Upper lobe of left lung (tissue), 6 donors: ENCODE measurements around the gene KASH5. TPM values are rescaled to one million over a fixed set of nuclear protein-coding genes. Genes with fewer than 3 reads are reported as not detected.

ENCODE experiments used
- ATAC-seq, 2 donors: fragments of 200-7000 bp; cut with Tn5 transposase; one replicate each; pipeline ENCODE4 v1.9.1; 2022; ENCODE audit warnings: mild to moderate bottlenecking in 2 of 2, moderate library complexity in 2 of 2; ENCODE audit not compliant: low FRiP score in 2 of 2
- DNase-seq, 2 donors: peaks; one replicate each; pipeline ENCODE4 v3.0.0-alpha.2; 2019 to 2020
- H3K27ac ChIP-seq, 4 donors: fragments of 200-600 bp; sonication (generic); one replicate each; pipeline ENCODE4 v1.5.1; 2016 to 2019
- H3K27me3 ChIP-seq, 4 donors: fragments of 200-600 bp; sonication (generic); one replicate each; pipeline ENCODE4 v1.5.1; 2017 to 2019
- H3K36me3 ChIP-seq, 4 donors: fragments of 200-600 bp; sonication (generic); one replicate each; pipeline ENCODE4 v1.5.1; 2016 to 2019
- H3K4me1 ChIP-seq, 4 donors: fragments of 200-600 bp; sonication (generic); one replicate each; pipeline ENCODE4 v1.5.1; 2018 to 2019
- H3K4me3 ChIP-seq, 4 donors: fragments of 200-600 bp; sonication (generic); one replicate each; pipeline ENCODE4 v1.5.1; 2017 to 2019; ENCODE audit warnings: mild to moderate bottlenecking in 2 of 4, moderate library complexity in 1 of 4
- H3K9me3 ChIP-seq, 4 donors: fragments of 200-600 bp; sonication (generic); one replicate each; pipeline ENCODE4 v1.5.1; 2018 to 2019
- EP300 ChIP-seq, 4 donors: sonication (generic); formaldehyde crosslinking; IDR thresholded peaks; one replicate each; pipeline ENCODE4 v1.5.1; 2017; ENCODE audit warnings: antibody characterized with exemption in 4 of 4, control low read depth in 2 of 4
- POLR2A ChIP-seq, 4 donors: fragments of 450-650 bp; IDR thresholded peaks; one replicate each; pipeline ENCODE4 v1.5.1; 2016 to 2017; ENCODE audit warnings: antibody characterized with exemption in 4 of 4, mild to moderate bottlenecking in 2 of 4
- POLR2AphosphoS5 ChIP-seq, 2 donors: sonication (generic); formaldehyde crosslinking; IDR thresholded peaks; one replicate each; pipeline ENCODE4 v1.5.1; 2017; ENCODE audit warnings: antibody characterized with exemption in 2 of 2
- WGBS, 2 donors: methylation state at CpG; one replicate each; pipeline ENCODE4 v1.1.5; 2017 to 2018; 5-methylcytosine and 5-hydroxymethylcytosine counted together
- total RNA-seq, 6 donors: library from RNA; depleted of rRNA in 4 of 6; stranded (reverse); fragments of >200 nt in 4 of 6; gene quantifications; one replicate each; pipeline versions ENCODE4 v1.1.0 to v1.2.1, GENCODE V29; 2016 to 2021
- TF ChIP-seq, protein P1 (sequence below), 6 experiments: fragments of 450-650 bp in 4 of 6; fragments of 200-600 bp in 2 of 6; sonication (generic) in 2 of 6; IDR thresholded peaks; one replicate each; pipeline ENCODE4 v1.5.1; 2016 to 2019; ENCODE audit warnings: antibody characterized with exemption in 6 of 6
- donor health status: DM: no; HTN: no; CAD: no; lungs with moderate emphysema.
- donor health status: DM: no; HTN: yes; CAD: no; lungs with severe emphysema.

The KASH5 gene, protein sequence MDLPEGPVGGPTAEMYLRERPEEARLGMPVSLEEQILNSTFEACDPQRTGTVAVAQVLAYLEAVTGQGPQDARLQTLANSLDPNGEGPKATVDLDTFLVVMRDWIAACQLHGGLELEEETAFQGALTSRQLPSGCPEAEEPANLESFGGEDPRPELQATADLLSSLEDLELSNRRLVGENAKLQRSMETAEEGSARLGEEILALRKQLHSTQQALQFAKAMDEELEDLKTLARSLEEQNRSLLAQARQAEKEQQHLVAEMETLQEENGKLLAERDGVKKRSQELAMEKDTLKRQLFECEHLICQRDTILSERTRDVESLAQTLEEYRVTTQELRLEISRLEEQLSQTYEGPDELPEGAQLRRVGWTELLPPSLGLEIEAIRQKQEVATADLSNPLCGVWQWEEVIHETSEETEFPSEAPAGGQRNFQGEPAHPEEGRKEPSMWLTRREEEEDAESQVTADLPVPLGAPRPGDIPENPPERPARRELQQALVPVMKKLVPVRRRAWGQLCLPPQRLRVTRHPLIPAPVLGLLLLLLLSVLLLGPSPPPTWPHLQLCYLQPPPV
- total RNA-seq = 1 to 10 TPM in 3 of 6 donors, under 1 TPM in 1, not detected in 2; 0.61 to 6.9 (median 1.6) TPM

DNA sequence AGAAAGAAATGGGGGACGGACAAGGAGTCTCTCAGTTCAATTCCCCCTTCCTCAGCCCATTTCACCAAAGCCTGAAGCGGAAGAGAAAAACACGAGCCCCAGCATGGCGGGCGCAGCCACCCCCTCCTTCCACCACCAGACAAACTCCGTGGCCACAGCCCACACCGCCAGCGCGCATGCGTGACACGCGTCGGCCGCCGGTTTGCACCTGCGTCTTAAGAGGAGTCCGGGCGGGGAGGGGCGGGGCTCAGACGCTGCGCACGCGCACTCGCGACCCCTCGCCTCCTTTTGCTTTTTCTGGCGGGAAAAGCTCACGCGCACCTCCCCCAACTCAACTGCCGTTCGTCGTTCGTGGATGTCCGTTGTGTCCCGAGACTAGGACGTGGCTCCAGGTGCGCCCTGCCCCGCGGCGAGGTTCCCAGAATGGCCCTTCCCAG, at the start of gene KASH5:
TSS of gene KASH5 (plus strand) at position 314 of the 437 bp plus-strand sequence. CDS start 2,635 bp downstream, outside the sequence.
- Histone ChIP-seq H3K36me3 (no peaks in the 10 kb centered on the region), H3K4me3 (peak within 1 kb of the TSS in 3 of 4 donors; percentile 22 to 37 (median 37)), H3K4me1 (peaks cover 0 to 10% (median 2%) of the 10 kb centered on the region in 4 donors), H3K9me3 (peaks cover 0 to 2% (median under 1%) of the 10 kb centered on the region in 4 donors), H3K27ac (peak within 1 kb of the TSS in 1 of 4 donors; percentile 43), H3K27me3 (no peaks in the 10 kb centered on the region)
- DNase-seq (peak; percentile 83 to 97), ATAC-seq (peak; percentile 50 to 86)
- WGBS, 2 donors = 53 to 55% methylated on average over 30 to 40 of the region's 40 CpGs
- TF ChIP-seq, protein P1, sequence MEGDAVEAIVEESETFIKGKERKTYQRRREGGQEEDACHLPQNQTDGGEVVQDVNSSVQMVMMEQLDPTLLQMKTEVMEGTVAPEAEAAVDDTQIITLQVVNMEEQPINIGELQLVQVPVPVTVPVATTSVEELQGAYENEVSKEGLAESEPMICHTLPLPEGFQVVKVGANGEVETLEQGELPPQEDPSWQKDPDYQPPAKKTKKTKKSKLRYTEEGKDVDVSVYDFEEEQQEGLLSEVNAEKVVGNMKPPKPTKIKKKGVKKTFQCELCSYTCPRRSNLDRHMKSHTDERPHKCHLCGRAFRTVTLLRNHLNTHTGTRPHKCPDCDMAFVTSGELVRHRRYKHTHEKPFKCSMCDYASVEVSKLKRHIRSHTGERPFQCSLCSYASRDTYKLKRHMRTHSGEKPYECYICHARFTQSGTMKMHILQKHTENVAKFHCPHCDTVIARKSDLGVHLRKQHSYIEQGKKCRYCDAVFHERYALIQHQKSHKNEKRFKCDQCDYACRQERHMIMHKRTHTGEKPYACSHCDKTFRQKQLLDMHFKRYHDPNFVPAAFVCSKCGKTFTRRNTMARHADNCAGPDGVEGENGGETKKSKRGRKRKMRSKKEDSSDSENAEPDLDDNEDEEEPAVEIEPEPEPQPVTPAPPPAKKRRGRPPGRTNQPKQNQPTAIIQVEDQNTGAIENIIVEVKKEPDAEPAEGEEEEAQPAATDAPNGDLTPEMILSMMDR (IDR thresholded peaks at IDR 0.05) = peak in 1 of 6 experiments; percentile 7
- TF ChIP-seq EP300 (IDR thresholded peaks at IDR 0.05) (no peak), POLR2AphosphoS5 (IDR thresholded peaks at IDR 0.05) (no peak), POLR2A (IDR thresholded peaks at IDR 0.05) (peak in 1 of 4 donors; percentile 41)

DNA sequence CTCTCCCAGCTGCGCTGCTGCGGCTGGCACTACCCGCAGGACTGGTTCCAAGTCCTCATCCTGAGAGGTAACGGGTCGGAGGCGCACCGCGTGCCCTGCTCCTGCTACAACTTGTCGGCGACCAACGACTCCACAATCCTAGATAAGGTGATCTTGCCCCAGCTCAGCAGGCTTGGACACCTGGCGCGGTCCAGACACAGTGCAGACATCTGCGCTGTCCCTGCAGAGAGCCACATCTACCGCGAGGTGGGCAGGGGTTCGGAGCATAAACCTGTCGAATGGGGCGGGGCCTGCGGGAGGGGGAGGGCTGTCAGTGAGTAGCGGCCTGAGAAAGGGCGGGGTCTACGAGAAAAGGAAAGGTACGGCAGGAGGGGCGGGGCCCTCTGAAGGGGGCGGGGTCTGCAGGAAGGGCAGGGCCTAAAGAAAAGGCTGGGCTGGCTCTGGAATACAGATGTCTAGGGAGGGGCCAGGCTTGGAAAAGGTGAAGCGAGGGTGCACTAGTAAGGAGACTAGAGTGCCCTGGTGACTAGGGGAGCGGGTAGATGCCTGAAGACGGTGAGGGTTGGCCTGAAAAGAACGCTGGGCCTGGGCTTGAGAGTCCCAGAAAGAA, 49.3 kb upstream of the KASH5 start:
- Histone ChIP-seq H3K4me3 (peak overlapping the region in 3 of 4 donors; percentile 42 to 57 (median 54)), H3K27me3 (no peaks in the 10 kb centered on the region), H3K9me3 (no peaks in the 10 kb centered on the region), H3K27ac (peak overlapping the region; percentile 85 to 91 (median 88)), H3K36me3 (peaks cover 0 to 36% (median 29%) of the 10 kb centered on the region in 4 donors), H3K4me1 (peaks cover 38 to 55% (median 44%) of the 10 kb centered on the region in 4 donors)
- DNase-seq (peak; percentile 94), ATAC-seq (peak; percentile 60 to 87)
- TF ChIP-seq, protein P1 (IDR thresholded peaks at IDR 0.05) = peak in 1 of 6 experiments; percentile 35
- TF ChIP-seq EP300 (IDR thresholded peaks at IDR 0.05) = no peak
- WGBS, 2 donors = 44 to 49% methylated on average over 25 to 27 of the region's 30 CpGs

DNA sequence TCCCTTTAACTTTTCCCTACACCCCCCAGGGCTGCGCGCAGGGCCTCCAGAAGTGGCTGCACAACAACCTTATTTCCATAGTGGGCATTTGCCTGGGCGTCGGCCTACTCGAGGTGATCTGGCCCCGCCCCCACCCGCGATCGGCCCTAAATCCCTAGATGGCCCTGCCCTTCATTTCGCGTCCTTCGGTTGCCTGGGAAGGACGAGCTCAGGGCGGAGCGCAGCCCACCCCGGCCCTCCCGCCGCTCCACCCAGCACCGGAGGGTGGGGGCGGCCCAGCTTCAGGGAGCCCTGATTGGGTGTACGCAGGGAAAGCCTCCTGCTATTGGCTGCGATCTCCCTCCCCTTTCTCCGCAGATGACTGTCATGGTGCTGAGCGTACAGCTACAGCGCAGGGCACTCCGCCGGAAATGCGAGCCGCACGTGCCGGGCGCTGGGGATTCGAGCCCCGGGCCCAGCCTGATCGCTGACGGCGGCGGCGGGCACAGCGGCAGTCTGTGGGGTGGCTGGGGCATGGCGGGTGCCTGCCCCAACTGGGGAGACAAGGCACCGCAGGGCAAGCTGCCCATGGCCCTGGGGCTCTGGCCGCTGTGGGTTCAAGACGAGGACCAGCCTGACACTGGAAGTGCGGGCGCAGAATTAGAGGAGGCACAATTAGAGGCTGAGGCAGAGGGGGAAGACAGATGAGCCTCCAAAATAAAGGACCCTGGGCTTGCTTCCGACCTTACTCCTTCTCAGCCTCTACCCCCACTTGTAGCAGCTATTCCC, 48.6 kb upstream of the KASH5 start:
- peak; percentile 94 to 95 for ATAC-seq
- WGBS, 2 donors = 42 to 49% methylated on average over 16 to 47 of the region's 47 CpGs
- no peaks in the 10 kb centered on the region for H3K27me3 ChIP-seq
- H3K9me3 ChIP-seq = no peaks in the 10 kb centered on the region
- peak overlapping the region in 3 of 4 donors; percentile 42 to 57 (median 54) for H3K4me3 ChIP-seq
- H3K4me1 ChIP-seq = peaks cover 35 to 48% (median 37%) of the 10 kb centered on the region in 4 donors
- H3K36me3 ChIP-seq = peaks cover 0 to 42% (median 36%) of the 10 kb centered on the region in 4 donors
- TF ChIP-seq EP300 (IDR thresholded peaks at IDR 0.05) = no peak
- peak; percentile 51 to 80 for TF ChIP-seq POLR2AphosphoS5 (IDR thresholded peaks at IDR 0.05)
- TF ChIP-seq, protein P1 (IDR thresholded peaks at IDR 0.05) = peak in 2 of 6 experiments; percentile 10 to 16
- peak in 2 of 4 donors; percentile 40 to 62 for TF ChIP-seq POLR2A (IDR thresholded peaks at IDR 0.05)
- DNase-seq = peak; percentile 91 to 94
- peak overlapping the region; percentile 85 to 91 (median 88) for H3K27ac ChIP-seq
